Measurements from ENCODE around the gene SRRM5.

SRRM5 gene

GRCh38 chr19:43622956-43623355 is 11.1 kb downstream of the SRRM5 start:
- no peak for DNase-seq (ENCODE audit: low spot score)
- in situ Hi-C loops (cut with MboI; ENCODE audit: low sequenced_read_pairs, unreplicated experiment), result no loop called here
- TF ChIP-seq CTCF (IDR thresholded peaks at IDR 0.05; ENCODE audit: borderline replicate concordance, control extremely low read depth, extremely low read depth, insufficient read depth, missing control alignments), result no peak

DNA sequence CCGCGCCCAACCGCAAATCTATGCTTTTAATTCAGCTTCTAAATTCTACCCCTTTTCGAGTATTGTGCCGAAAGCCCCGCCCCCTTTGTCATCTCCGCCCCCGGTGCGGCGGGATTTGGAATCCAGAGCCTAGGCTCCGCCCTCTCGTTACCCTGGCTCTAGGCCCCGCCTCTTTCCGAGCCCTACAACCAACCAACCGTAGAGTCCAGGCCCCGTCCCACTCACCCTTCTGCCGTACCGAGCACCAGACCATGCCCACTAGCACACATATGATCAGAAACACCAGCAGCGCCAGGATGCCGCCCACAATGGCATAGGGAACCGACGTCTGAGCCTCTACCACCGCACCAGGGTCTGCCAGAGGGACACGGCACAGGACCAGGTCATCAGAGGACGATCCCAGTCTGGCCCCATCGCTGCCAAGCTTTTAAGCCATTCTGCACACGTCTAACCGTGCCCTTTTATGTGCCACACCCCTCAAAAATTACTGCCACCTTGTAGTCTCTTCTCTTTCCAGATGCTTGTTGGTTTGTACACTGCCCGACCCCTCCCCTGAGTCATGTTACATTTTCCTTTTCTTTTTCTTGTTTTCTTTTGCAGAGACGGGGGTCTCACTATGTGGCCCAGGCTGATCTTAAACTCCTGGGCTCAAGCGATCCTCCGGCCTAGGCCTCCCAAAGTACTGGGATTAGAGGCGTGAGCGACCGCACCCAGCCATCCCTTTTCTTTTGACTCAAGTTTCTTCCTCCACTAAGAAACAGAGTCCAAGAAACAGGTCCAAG is 12.2 kb downstream of the SRRM5 start:
- in situ Hi-C loops (cut with MboI; ENCODE audit: low sequenced_read_pairs, unreplicated experiment), result no loop called here
- no peak for TF ChIP-seq CTCF (IDR thresholded peaks at IDR 0.05; ENCODE audit: borderline replicate concordance, control extremely low read depth, extremely low read depth, insufficient read depth, missing control alignments)
- DNase-seq (ENCODE audit: low spot score), result no peak

DNA sequence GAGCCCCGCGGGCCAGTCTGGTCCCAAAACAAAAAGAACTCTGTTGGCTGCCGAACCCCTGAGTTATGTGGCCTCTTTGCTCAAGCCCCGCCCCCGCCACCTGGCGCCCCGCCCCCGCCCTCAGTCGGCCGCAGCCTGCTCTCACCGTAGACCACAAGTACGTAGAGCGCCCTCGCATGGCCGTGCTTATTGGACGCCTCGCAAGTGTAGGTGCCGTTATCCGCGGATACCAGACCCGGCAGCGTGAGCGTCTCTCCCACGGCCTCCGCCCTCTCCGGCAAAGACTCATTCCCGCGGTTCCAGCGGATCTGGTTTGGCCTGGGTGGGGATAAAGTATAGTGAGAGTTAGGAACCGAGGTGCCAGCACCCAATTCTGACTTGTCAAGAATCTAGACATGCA is 13.0 kb downstream of the SRRM5 start:
- in situ Hi-C loops (cut with MboI; ENCODE audit: low sequenced_read_pairs, unreplicated experiment), result no loop called here
- peak; percentile 71 for TF ChIP-seq CTCF (IDR thresholded peaks at IDR 0.05; ENCODE audit: borderline replicate concordance, control extremely low read depth, extremely low read depth, insufficient read depth, missing control alignments)

GRCh38 chr19:43625918-43626579 is 14.2 kb downstream of the SRRM5 start:
- TF ChIP-seq CTCF (IDR thresholded peaks at IDR 0.05; ENCODE audit: borderline replicate concordance, control extremely low read depth, extremely low read depth, insufficient read depth, missing control alignments), result no peak
- in situ Hi-C loops (cut with MboI; ENCODE audit: low sequenced_read_pairs, unreplicated experiment), result no loop called here
- no peak for DNase-seq (ENCODE audit: low spot score)

More for the DNA sequence above, 13.0 kb downstream of the SRRM5 start:
- peak; percentile 92 for DNase-seq (ENCODE audit: low spot score)

GRCh38 chr19:43626838-43627237 is 14.9 kb downstream of the SRRM5 start:
- DNase-seq (ENCODE audit: low spot score), result no peak
- in situ Hi-C loops (cut with MboI; ENCODE audit: low sequenced_read_pairs, unreplicated experiment), result no loop called here
- TF ChIP-seq CTCF (IDR thresholded peaks at IDR 0.05; ENCODE audit: borderline replicate concordance, control extremely low read depth, extremely low read depth, insufficient read depth, missing control alignments), result no peak

- DNase-seq (ENCODE audit: low spot score), result no peak
- no peak for TF ChIP-seq CTCF (IDR thresholded peaks at IDR 0.05; ENCODE audit: borderline replicate concordance, control extremely low read depth, extremely low read depth, insufficient read depth, missing control alignments)
- in situ Hi-C loops (cut with MboI; ENCODE audit: low sequenced_read_pairs, unreplicated experiment), result no loop called here
These were observed 16.9 kb downstream of the SRRM5 start for GRCh38 chr19:43628646-43629326.
